ENCODE measurements around the gene METTL21C.

The METTL21C gene

DNA sequence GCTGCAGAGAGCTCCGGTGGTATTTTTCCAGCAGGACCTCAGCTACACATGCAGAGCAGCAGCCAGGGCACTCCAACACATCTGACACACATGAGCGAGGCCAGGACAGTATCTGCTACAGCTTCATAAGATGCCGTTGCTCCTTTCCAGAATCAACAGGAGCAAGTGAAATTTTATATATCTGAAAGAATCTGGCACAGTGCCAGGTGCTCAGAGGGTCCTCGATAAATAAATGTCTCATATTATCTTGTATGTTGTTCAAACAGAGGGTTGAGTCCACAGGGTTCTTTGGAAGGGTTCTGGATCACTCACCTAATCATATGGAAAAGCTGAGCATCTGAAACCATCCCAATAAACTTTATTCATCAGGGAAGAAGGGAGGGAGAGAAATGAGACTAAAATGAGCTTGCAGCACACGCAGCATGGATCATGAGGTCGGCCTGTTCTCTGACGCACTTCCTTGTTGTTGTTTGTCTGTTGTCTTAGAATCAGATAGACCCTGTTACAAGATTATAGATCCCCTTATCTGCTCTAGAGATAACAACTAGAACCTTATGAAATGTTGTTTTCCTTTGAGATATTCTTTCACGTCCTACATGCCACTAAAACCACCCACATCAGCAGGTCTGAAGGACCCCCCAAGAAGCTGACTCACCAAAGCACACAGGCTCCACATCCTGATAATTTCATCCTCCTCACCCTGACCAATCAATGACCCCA lies 3.2 kb upstream of the METTL21C start:
- no peak for DNase-seq (ENCODE audit: low read depth in 4 of 4, low spot score in 1 of 4)

DNA sequence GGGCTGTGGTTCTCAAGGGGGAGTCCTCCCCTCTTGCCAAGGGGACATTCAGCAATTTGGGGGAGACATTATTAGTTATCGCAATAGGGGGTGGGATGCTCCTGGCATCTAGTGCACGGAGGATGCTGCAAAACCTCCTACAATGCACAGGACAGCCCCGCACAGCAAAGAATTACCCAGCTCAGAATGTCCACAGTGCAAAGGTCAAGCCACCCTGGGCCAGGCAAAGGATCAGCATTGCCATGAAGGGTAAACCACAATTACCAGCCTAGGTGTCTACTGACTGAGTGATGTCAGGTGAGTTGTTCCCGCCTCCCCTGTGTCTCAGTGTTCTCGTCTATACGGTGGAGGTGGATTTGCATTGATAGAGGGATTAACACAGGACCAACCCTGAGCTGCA lies 2.4 kb upstream of the METTL21C start:
- DNase-seq (ENCODE audit: low read depth in 4 of 4, low spot score in 1 of 4), result no peak

DNA sequence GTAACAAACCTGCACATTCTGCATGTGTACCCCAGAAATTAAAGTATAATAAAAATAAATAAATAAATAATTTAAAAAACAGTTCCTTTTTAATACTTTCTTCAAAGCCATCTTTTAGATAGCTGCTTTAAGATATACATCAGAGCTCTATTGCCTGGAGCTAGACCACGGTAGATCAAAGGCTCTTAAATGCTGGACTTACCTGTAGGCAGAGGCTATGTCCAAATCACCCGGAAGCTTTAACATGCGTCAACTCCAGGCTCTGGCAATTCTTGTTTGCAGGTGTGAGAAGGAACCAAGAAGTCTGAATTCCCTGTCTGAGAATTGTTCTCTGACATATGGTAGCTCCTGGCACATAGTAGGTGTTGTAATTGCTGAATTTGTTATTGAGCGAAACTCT lies 1.6 kb upstream of the METTL21C start:
- DNase-seq (ENCODE audit: low read depth in 4 of 4, low spot score in 1 of 4), result no peak

DNA sequence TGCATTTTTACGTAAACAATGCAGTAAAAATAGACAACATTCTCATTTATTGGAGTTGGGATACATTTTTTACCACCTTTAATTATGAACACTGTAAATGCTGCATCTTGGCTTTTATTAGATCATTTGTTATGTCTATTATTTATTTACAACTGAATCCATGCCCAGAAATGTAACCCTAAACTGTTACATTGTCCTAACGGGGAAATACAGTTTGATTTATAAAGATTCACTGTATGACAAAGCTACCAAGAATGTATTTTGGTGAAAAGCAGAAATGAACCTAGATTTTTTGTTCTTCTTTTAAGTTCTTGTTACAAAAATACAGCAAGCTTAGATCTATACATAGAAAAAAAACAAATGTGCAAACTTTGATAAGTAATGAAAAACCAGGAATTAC lies 1.1 kb downstream of the METTL21C start:
- DNase-seq (ENCODE audit: low read depth in 4 of 4, low spot score in 1 of 4), result no peak

DNA sequence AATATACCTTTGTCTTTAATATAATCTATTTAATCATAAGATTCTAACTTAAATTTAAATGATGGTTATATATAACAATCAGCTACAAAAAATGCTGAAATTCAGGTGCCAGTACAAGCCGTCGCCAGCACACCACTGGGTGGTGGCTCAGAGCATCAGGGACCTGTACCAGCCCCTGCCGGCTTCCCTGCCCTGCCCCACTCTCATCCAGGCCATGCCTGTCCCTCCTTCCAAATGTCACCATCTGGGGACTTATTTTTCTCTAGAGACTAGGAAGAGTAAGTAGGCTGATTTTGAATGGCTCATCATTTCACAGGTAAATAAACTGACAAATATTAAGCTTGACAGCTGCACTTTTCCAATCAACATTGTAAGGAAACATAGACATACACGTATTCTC lies 1.6 kb downstream of the METTL21C start:
- no peak for DNase-seq (ENCODE audit: low read depth in 4 of 4, low spot score in 1 of 4)

DNA sequence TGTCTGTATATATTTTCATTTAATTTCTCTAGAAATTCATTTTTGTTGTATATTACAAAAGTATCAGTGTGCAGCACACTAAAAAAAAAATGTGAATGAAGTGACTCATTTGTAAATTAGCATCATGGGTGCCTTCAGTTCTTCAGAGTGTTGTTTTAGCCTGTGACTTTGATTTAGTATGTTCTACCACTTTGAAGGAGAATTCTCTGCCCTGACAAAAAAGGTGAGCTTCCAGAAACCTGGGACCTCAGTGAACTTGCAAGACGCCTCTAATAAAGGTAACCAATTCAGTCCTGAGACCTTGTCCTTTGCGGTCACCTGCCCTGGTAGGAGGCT lies 2.4 kb downstream of the METTL21C start:
- no peak for DNase-seq (ENCODE audit: low read depth in 4 of 4, low spot score in 1 of 4)

DNA sequence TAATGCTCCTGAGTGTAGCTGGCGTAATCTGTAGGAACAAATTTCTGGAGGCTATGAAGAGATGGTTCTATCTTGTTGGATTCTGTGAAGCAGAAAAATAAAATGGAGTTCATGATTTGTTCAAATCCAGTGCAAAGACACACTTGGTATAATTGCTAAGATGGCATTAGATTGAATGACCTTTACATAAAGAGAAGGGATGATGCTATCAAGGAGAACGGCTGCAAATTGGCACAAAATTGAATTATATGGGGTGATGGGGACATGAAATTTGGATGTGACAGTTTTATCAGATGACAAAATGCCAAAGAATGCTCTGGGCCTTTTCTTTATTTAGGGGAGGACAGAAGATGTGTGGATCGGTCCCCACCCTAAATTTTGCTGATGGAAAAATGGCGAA lies 4.0 kb downstream of the METTL21C start:
- no peak for DNase-seq (ENCODE audit: low read depth in 4 of 4, low spot score in 1 of 4)

DNA sequence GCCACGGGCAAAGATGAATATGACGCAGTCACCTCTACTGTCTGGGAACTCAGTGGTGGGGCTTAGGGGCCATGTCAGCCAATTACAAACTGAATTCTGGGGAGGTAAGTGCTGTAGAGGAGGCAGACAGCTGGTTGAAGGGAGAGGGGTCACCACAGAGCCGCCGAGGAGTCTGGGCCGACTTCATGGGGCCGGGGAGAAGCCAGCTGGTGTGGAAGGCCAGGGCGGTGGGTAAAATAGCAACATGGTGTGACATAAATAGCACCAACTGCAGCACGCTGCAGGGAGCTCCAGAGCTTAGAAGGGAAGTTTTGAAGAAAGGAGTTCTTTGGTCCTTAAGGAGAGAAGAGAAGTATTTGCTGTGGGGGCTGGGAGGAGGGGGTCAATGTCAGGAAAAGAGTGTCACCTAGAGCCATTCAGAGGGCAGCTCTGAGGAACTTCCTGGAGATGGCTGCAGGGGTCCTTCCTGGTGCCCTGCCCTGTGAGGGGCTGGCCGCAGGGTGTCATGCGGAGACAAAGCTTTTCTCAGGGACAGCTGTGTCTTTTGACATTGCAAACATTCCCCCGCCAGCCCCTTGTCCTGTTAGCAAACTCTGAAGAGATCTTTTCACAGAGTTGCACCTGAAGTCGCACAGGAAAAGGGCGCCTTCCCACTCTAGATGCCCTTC lies 6.4 kb downstream of the METTL21C start:
- DNase-seq (ENCODE audit: low read depth in 4 of 4, low spot score in 1 of 4), result no peak

DNA sequence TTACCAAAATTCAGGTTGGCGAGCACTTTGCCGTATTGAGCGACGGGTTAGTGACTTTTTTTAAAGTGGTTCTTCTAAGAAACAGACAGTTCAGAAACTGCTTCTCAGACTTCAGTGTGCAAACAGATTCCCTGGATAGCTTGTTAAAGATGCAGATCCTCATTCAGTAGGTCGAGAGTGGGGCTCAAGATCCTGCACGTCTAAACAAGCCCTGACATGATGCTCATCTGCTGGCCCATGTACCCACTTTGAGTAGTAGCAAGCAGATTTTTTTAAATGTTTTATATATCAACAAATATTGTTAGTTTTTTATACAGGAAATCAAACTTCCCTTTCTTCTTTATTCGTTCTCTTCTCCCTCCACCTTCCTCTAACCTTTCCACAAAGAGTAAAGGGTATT lies 7.3 kb downstream of the METTL21C start:
- DNase-seq (ENCODE audit: low read depth in 4 of 4, low spot score in 1 of 4), result no peak

DNA sequence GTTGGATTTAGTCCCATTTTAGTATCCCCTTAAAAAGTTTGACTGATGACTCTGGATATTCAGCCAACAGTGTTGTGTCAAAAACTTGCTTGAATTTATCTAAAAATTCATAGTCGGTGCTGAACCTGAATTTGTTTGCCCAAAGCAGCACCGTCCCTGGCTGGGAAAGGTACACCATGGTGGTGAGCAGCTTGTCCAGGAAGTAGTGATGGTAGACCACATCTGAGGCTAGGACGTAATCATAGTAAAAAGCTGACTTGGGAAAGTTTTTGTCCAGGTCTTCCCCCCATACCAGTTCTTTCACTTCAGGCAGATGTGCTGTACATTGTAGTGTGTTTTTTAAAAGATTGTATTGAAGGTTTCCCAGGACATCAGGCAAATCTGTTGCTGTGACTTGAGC lies 8.8 kb downstream of the METTL21C start:
- no peak for DNase-seq (ENCODE audit: low read depth in 4 of 4, low spot score in 1 of 4)

DNA sequence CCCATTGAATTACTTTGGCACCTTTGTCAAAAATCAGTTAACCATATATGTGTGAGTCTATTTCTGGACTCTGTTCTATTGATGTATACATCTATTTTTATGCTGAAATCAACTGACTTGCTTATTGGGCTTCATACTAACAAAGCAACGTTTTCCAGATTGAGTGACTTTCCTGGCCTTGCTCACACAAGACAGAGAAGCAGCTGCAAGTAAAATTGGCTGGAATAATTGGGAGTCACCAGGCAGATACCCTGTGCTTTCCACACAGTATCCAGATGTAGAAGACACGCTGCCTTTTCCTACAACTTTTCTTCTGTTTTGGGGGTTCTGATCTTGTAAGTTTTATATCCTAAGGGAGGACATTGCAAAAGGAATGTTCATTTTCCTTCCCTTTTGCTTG lies 11.2 kb downstream of the METTL21C start:
- no peak for DNase-seq (ENCODE audit: low read depth in 4 of 4, low spot score in 1 of 4)

DNA sequence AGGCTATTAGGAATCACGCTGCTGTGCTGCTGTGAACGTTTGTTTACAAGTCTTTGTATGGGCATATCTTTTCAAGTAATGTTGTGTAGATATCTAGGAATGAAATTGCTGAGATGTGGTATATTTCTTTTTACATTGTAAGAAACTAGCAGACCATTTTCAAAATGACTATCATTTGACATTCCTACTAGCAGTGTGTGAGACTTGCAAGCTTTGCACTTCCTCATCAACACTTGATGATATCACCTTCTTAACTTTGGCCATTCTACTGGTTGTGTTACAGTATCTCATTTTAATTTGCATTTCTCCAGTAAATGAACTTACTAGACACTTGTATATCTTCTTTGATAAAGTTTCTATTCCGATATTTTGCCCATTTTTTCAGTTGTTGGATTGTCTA lies 12.1 kb downstream of the METTL21C start:
- no peak for DNase-seq (ENCODE audit: low read depth in 4 of 4, low spot score in 1 of 4)

DNA sequence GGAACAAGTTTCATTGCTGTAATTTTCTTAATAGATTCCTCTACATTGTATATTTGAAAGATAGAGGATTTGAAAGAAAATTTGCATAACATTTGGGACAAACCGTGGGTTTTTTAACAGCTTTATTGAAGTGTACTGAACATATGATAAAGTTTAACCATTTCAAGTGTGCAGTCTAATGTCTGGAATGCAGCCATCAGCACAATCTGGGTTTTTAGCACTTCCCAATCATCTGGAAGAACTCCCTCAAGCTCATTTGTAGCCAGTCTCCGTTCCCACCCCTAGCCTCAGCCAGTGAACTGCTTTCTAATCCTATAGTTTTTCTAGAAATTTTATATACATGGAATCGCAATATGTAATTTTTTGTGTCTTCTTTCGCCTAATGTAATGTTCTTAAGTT lies 12.6 kb downstream of the METTL21C start:
- DNase-seq (ENCODE audit: low read depth in 4 of 4, low spot score in 1 of 4), result no peak

DNA sequence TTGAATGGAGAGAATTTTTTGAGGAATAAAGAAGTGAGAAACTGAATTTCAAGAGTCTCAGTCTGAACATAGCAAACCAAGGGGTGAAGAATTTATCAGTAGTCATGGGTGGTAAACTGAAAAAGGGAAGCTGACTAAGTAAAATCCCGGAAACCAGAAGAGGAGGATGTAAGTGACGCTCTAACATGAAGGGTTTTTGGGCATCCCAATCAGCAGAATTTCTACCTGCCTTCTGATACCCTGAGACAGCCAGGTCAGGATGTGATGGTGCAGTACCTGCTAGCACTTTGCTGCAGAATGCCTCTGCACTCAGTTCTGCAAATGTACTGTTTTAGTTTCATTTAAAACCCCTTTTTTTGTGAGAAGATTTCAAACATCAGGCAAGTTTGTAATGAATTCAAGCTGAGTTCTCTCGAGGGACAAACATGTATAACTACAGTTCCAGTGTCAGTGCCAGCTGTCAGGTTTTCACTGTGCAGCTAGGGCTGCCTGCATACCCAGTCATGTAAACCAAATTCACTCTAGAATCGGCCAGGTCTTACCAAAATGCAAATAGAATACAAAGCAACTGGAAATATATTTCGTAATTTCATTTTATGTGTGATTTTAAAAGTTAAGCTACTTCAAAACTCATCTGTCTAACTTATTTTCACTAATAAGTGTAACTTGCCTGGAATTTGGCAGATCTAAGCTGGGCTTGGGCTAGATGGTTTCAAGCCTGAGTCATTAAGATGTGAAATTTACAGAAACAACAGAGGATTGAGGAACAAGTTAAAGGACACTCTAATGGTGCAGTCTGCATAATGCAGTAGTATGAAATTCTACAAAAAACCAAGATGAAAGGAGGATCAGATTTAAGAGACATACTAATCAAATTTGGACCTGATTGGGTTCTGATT lies 13.8 kb downstream of the METTL21C start:
- DNase-seq (ENCODE audit: low read depth in 4 of 4, low spot score in 1 of 4), result no peak

DNA sequence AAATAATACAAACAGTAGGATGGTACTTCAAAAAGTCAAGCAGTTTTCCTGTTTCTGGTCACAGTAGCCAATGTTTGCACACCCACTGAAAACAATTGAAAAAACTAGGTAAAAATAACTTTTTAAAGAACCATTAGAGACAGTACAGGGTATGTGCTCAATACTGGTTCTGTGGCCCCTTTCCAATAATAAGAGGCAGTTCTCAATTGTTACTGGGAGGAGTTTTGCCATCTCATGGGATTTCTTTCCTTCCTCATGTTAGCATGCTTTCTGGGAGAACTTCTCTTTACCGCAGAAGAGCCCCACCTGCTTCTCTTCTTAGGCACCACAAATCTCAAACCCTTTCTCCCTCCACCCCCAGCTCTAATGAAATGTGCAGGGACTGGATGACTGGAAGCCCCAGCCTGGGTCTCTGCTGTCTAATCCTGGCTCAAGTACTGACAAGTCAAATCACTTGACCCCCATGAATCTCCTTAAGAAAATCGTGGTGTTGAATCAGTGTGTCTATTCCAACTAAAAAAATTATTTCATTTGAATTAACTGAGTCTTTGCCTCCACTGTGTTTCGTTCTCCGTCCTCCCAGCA lies 14.6 kb downstream of the METTL21C start:
- no peak for DNase-seq (ENCODE audit: low read depth in 4 of 4, low spot score in 1 of 4)

DNA sequence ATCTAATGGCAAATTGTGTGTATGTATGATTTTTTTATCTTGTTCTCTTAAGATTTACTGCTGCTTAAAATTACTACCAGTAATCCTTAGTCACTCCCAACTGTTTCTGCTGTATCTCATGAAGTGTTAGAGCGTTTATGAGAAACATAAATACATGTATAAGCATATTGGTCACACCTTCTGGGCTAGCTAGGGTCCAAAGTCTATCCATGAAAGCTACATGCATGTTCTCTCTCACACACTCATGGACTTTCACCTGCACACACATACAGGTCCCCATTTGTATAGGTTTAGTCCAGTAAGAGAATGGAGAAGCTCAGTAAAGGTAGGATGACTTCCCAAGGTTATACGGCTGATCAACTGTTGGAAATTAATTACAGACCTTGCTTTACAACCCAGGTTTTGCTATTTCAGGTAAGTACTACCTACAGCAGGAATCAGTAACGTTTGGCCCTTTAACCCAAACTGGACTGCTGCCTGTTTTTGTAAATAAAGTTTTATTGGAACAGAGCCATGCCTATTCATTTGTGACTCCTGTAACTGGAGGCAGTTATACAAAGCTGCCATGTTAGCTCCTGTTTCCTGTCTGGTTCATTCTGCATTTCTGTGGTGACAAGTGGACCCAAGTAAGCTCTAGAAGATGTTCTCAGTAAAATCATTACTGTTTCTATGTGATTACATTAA lies 15.3 kb downstream of the METTL21C start:
- no peak for DNase-seq (ENCODE audit: low read depth in 4 of 4, low spot score in 1 of 4)

DNA sequence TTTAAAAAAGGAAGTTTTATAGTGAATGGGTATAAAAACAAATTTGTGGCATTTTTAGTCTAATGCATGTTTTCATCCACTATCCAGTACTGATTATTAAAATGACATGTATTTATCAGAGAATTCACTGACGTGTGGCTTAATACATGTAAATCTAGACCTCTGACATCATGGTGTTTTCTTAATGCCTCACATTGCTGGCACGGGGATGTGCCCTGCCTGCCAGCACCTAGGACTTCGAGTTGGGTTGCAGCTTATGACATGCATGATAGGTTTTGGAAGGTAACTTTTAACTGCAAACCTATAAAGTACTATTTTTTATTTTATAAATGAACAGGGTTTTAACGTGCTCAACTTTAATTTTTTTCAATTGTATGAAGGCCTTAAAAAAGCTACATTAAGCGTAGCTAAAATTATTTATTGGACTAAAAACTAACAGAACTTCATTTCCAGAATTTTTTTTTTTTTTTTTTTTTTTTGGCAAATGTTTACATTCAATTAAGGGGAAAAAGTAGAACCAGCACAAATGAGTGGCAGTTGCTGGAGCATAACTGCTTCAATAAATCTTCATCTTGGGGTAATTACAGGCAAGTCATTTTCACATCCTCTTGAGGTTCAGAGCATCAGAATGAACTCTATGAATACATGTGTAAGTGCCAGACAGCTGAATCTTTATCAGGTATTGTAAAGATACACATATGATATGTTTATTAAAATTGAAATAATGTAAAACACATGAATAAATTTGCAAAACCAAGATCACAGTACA lies 16.3 kb downstream of the METTL21C start:
- no peak for DNase-seq (ENCODE audit: low read depth in 4 of 4, low spot score in 1 of 4)

DNA sequence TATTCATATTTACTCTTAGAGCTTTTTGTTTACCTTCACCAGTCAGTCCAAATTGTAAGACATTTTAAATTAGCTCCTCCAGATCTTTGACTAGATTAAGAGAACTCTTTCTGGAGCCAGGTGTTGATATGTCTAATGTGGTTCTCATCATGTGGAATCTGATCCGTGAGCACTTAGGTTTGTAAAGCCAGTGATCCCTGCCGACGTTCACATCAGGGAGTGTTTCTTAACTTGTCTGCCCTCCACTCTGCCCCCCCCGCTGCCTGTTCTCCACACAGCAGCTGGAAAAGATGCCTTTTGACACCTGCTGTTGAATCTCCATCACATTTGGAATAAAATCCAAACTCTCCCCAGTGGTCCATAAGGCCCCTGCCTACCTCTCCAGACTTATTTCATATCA lies 17.7 kb downstream of the METTL21C start:
- DNase-seq (ENCODE audit: low read depth in 4 of 4, low spot score in 1 of 4), result no peak

DNA sequence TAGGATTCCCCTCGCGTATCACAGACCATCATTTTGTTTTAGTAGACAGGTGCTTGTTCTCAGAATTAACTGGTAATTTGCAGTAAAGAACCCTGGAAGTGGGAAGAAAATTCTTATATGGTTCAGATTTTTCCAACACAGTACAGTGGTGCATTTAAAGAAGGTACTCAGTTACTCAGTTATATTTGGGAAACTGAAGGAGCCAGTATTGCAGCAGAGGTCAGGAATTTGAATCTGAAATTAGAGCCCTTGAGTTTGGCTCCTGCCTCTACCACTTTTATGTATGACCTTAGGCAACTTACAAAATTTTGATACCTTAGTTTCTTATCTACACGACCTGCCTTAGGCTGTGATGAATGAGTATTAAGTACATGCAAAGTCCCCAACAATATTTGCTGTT lies 19.7 kb downstream of the METTL21C start:
- DNase-seq (ENCODE audit: low read depth in 4 of 4, low spot score in 1 of 4), result no peak

DNA sequence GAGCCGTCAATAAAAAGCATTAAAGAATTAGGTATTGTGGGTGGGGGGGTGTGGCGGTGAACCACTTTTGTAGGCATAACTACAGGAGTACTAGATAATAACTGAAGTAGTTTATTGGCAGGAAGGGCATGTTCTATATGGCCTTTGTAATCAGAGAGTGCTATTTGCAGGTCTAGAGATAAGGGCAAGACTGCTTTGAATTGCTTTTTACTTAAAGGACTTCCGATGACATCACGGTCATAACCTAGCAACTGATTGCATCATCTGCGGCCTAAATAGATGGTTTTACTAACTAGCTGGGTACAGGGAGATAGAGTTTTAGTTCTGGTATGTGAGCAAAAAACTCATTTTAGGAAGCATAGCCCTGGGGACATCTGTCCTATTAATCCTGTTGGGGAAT lies 24.7 kb downstream of the METTL21C start:
- DNase-seq (ENCODE audit: low read depth in 4 of 4, low spot score in 1 of 4), result no peak

DNA sequence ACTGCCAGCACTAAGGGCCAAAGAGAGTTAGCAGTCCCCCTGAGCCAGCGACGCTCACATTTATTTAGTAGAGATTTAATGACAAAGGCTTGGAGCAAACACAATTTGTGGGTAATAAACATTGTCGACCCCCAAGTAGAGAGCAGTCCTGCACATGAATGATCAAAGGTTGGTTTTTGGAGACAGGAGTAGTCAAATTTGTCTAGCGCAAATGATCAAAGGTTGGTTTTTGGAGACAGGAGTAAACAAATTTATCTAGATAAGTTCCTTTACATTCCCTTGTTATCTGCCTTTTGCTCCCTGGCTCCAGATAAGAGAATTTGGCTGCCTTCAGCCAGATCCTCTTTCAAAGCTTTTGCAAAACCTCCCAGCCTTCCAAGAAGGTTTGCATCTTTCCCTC lies 26.9 kb downstream of the METTL21C start:
- DNase-seq (ENCODE audit: low read depth in 4 of 4, low spot score in 1 of 4), result no peak
